Activated CD4-positive, alpha-beta memory T cell treated with anti-CD3 and anti-CD28 coated beads, Interleukin-2, amount 10 ng/mL, durations not matched to agents 7 days and 5 days (primary cell): Measurements from ENCODE around the gene GLG1. TPM values are rescaled to one million over a fixed set of nuclear protein-coding genes. Genes with fewer than 3 reads are reported as not detected.
"Not testable (repeated sequence)": the region's sequence is repeated elsewhere in the genome, so short reads cannot be mapped to it uniquely, and the experiment has no call there.

ENCODE experiments used
- CTCF ChIA-PET: fragments of 350-600 bp; sonication (Branson Sonifier 250); formaldehyde crosslinking; loops from one replicate; lab custom pipeline; 2021; ENCODE audit warnings: antibody characterized with exemption, inconsistent platforms; lab: Charles Lee
- POLR2A ChIA-PET: fragments of 350-600 bp; sonication (Branson Sonifier 250); formaldehyde crosslinking; loops from one replicate; lab custom pipeline; 2021; ENCODE audit warnings: antibody characterized with exemption; lab: Charles Lee
- DNase-seq: peaks from one replicate; pipeline ENCODE4 v3.0.0-alpha.2; 2020
- H3K27ac Mint-ChIP-seq: one replicate; pipeline ENCODE4 v1.8.0; 2021; ENCODE audit warnings: mild to moderate bottlenecking, mixed read lengths
- H3K27me3 Mint-ChIP-seq: one replicate; pipeline ENCODE4 v1.8.0; 2021; ENCODE audit warnings: mixed read lengths
- H3K36me3 Mint-ChIP-seq: one replicate; pipeline ENCODE4 v1.8.0; 2021; ENCODE audit warnings: low read depth, mixed read lengths
- H3K4me1 Mint-ChIP-seq: one replicate; pipeline ENCODE4 v1.8.0; 2021; ENCODE audit warnings: mixed read lengths
- H3K4me3 Mint-ChIP-seq: one replicate; pipeline ENCODE4 v1.8.0; 2021; ENCODE audit warnings: mild to moderate bottlenecking, mixed read lengths
- H3K9me3 Mint-ChIP-seq: one replicate; pipeline ENCODE4 v1.8.0; 2021; ENCODE audit warnings: mixed read lengths
- total RNA-seq, 2 experiments: library from RNA; stranded (reverse); gene quantifications; one replicate each; pipeline ENCODE4 v1.2.3, GENCODE V29; 2021

The GLG1 gene
- total RNA-seq, 2 experiments from 2014 or later: 130 to 132 TPM

DNA sequence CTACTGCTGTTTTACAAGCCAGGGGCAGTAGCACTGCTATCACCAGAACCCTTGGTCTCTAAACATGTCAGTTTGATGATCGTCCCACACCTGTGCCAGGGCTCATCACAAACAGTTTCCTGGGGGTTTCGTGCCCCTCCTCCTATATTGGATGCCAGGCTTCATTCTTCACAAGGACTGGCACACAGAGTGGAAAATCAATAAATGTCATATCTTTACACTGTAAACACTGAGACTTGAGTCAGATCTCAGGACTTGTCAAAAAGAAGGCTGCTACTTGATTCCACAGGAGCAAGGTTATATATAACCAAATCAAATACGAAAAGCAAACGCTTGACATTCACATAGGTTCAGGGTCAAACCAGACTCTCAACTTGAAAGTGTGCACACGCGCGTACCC, 146.4 kb downstream of the GLG1 start:
- Mint-ChIP-seq H3K36me3 (peaks cover 79% of the 10 kb centered on the region), H3K4me1 (no peaks in the 10 kb centered on the region), H3K9me3 (no peaks in the 10 kb centered on the region), H3K4me3 (no peak overlapping the region), H3K27me3 (no peaks in the 10 kb centered on the region), H3K27ac (no peak overlapping the region)
- POLR2A ChIA-PET: no interaction called here
- no peak for DNase-seq
- CTCF ChIA-PET: interaction anchor here (0.6 to 1.1 kb wide), 2 partner anchors 152 to 162 kb away, joined by 3 to 6 read pairs; no protein-coding TSS in a partner anchor

- no peak for DNase-seq
- Mint-ChIP-seq H3K27ac (no peak overlapping the region), H3K9me3 (no peaks in the 10 kb centered on the region), H3K27me3 (no peaks in the 10 kb centered on the region), H3K4me3 (no peak overlapping the region), H3K36me3 (peaks cover 65% of the 10 kb centered on the region), H3K4me1 (peaks cover 5% of the 10 kb centered on the region)
- POLR2A ChIA-PET: no interaction called here
- CTCF ChIA-PET: no interaction called here
These were observed 150.7 kb downstream of the GLG1 start for GRCh38 chr16:74456290-74456625.

DNA sequence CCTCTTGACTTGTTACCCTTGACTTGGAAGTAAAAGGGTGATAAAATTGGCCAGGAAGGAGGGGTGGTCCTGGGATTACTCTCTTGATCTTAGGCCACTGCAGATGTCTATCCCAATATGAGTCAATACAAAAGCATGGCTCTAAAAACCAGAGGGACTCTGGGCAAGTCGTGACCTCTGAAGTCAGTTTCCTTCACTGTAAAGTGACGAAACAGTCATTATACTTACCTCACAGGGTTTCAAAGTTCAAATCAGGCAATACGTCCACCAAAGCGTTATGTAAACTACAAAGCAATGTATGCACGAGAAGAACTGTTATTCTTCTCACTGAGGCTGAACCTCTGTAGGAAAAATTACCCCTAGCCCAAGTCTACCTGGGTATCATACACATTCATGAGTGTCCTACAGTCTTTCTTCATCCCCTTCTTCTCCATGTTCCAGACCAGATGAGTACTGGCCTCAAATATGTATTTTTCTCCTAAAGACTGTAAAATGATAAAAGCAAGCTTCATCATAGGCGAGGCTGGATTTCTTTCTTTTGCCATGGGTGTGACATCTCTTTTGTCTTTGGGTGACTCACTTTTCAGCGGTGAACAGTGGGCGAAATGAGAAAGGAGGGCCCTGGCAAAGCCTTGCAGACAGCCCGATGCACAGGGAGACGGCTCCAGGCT, 151.2 kb downstream of the GLG1 start:
- Mint-ChIP-seq H3K9me3 (no peaks in the 10 kb centered on the region), H3K27ac (no peak overlapping the region), H3K4me1 (peaks cover 5% of the 10 kb centered on the region), H3K27me3 (no peaks in the 10 kb centered on the region), H3K36me3 (peaks cover 70% of the 10 kb centered on the region), H3K4me3 (no peak overlapping the region)
- no peak for DNase-seq
- CTCF ChIA-PET: no interaction called here
- POLR2A ChIA-PET: no interaction called here

DNA sequence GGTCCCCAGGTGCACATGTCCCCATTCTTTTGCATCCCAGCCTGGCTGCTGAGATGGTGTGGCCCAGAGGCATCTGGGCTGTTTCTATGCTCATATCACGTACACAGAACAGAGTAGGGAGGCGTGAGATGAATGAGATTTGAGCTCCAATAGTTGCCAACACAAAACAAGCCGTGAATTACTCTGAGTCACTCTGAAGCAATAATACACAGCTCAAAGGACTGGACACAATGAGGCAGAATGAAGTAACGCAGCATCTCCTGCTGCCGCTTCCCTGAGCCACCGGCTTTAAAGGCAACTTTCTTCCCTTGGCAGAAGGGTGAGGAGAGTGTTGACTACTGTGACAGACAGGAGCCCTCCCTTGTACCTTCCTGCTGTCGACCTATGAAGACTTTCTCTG, 151.7 kb downstream of the GLG1 start:
- peaks cover 5% of the 10 kb centered on the region for H3K4me1 Mint-ChIP-seq
- H3K27ac Mint-ChIP-seq: no peak overlapping the region
- DNase-seq: no peak
- no peaks in the 10 kb centered on the region for H3K27me3 Mint-ChIP-seq
- POLR2A ChIA-PET: no interaction called here
- no peaks in the 10 kb centered on the region for H3K9me3 Mint-ChIP-seq
- CTCF ChIA-PET: no interaction called here
- peaks cover 66% of the 10 kb centered on the region for H3K36me3 Mint-ChIP-seq
- no peak overlapping the region for H3K4me3 Mint-ChIP-seq

- ChIA-PET CTCF (no interaction called here), POLR2A (no interaction called here)
- no peak overlapping the region for H3K27ac Mint-ChIP-seq
- H3K27me3 Mint-ChIP-seq: no peaks in the 10 kb centered on the region
- H3K36me3 Mint-ChIP-seq: peaks cover 65% of the 10 kb centered on the region
- H3K4me1 Mint-ChIP-seq: peaks cover 14% of the 10 kb centered on the region
- no peaks in the 10 kb centered on the region for H3K9me3 Mint-ChIP-seq
- no peak overlapping the region for H3K4me3 Mint-ChIP-seq
- DNase-seq: no peak
These were observed 154.8 kb downstream of the GLG1 start for GRCh38 chr16:74451951-74452758.

DNA sequence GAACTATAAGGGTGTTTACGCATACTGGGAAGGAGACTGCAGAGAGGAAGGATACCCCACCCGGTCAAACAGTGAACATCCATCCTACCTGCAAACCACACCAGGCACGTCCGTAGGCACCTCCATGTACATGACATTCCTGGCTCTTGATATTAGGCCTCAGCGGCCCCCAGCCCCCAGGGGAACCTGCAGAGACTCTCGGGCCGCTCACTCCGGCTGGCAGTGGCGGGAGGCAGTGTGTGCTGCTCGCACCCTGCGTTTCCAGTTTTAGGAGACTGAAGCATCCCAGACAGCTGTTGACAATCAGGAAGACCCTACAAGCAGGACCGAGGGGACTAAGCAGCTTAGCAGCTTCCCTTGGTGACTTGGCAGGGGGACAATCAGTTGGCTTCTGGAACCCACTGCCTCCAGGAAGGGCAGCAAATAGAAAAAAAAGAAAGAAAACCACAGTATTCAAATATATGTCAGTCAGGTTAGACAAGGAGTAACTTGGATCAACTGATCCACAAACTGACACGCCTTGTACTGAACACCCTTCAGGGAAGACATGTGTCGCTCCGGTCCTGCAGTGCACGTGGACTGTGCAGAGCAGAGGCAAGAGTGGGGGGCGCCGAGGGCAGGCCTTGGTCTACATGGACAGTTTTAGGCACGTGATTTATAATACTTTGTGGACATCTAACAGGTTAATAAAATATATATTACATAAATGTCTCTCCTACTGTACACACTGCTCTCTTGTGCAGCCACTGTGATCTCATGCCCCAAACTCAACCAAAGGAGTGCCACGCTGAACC, 155.8 kb downstream of the GLG1 start:
- ChIA-PET POLR2A (no interaction called here), CTCF (no interaction called here)
- no peaks in the 10 kb centered on the region for H3K27me3 Mint-ChIP-seq
- no peaks in the 10 kb centered on the region for H3K9me3 Mint-ChIP-seq
- no peak overlapping the region for H3K27ac Mint-ChIP-seq
- H3K4me3 Mint-ChIP-seq: no peak overlapping the region
- peaks cover 14% of the 10 kb centered on the region for H3K4me1 Mint-ChIP-seq
- peaks cover 64% of the 10 kb centered on the region for H3K36me3 Mint-ChIP-seq
- DNase-seq: no peak

DNA sequence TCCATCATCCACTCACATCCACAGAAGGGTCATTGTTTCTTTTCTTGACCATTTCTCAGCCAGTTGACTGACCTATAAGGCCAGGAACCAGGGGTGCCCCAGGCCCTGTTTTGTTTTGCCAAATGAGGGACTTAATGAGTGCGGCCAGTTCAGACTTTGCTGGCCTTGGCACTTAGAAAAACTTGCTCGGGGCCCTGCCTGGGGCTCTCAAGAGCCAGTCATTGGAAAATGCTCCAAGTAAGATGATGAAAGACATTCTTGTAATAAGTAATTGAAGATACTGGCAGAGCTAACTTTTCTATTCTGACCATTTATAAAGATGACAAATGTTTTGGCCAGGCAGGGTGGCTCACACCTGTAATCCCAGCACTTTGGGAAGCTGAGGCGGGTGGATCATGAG, 156.7 kb downstream of the GLG1 start:
- no peaks in the 10 kb centered on the region for H3K27me3 Mint-ChIP-seq
- CTCF ChIA-PET: no interaction called here
- POLR2A ChIA-PET: interaction anchor here (1.9 kb wide), 1 partner anchor 12 kb away, joined by 6 read pairs; no protein-coding TSS in a partner anchor
- no peak overlapping the region for H3K27ac Mint-ChIP-seq
- H3K9me3 Mint-ChIP-seq: no peaks in the 10 kb centered on the region
- H3K4me3 Mint-ChIP-seq: no peak overlapping the region
- peaks cover 14% of the 10 kb centered on the region for H3K4me1 Mint-ChIP-seq
- no peak for DNase-seq
- peaks cover 56% of the 10 kb centered on the region for H3K36me3 Mint-ChIP-seq

GRCh38 chr16:74449470-74449869, 157.4 kb downstream of the GLG1 start:
- no peaks in the 10 kb centered on the region for H3K9me3 Mint-ChIP-seq
- ChIA-PET CTCF (no interaction called here), POLR2A (interaction anchor here (1.9 kb wide), 1 partner anchor 11 kb away, joined by 6 read pairs; no protein-coding TSS in a partner anchor)
- H3K36me3 Mint-ChIP-seq: peaks cover 51% of the 10 kb centered on the region
- DNase-seq: no peak
- no peaks in the 10 kb centered on the region for H3K27me3 Mint-ChIP-seq
- no peak overlapping the region for H3K4me3 Mint-ChIP-seq
- H3K4me1 Mint-ChIP-seq: peaks cover 14% of the 10 kb centered on the region
- H3K27ac Mint-ChIP-seq: no peak overlapping the region

DNA sequence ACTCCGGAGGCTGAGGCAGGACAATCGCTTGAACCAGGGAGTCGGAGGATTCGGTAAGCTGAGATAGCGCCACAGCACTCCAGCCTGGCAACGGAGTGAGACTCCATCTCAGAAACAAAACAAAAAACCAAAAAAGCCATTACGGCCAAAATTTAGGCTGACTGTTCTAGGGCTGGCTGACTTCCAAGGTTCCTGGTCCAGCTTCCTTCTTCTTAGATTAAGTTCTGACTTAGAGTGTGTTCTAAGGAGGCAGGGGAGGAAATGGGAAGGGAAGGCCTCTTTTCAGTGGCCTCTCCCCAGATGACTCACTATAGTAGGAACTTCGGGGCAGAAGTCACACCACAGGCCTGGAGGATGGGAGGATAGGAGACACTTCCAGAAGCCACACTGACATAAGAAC, 157.9 kb downstream of the GLG1 start:
- Mint-ChIP-seq H3K27me3 (no peaks in the 10 kb centered on the region), H3K4me1 (peaks cover 14% of the 10 kb centered on the region), H3K9me3 (no peaks in the 10 kb centered on the region), H3K4me3 (no peak overlapping the region), H3K27ac (no peak overlapping the region), H3K36me3 (peaks cover 51% of the 10 kb centered on the region)
- ChIA-PET CTCF (no interaction called here), POLR2A (interaction anchor here (1.9 kb wide), 1 partner anchor 10 kb away, joined by 6 read pairs; no protein-coding TSS in a partner anchor)
- no peak for DNase-seq

- POLR2A ChIA-PET: interaction anchor here (0.6 kb wide), 1 partner anchor 144 kb away, joined by 3 read pairs; no protein-coding TSS in a partner anchor
- no peaks in the 10 kb centered on the region for H3K27me3 Mint-ChIP-seq
- peaks cover 17% of the 10 kb centered on the region for H3K4me1 Mint-ChIP-seq
- peaks cover 48% of the 10 kb centered on the region for H3K36me3 Mint-ChIP-seq
- no peak for DNase-seq
- H3K27ac Mint-ChIP-seq: no peak overlapping the region
- CTCF ChIA-PET: no interaction called here
- no peaks in the 10 kb centered on the region for H3K9me3 Mint-ChIP-seq
- no peak overlapping the region for H3K4me3 Mint-ChIP-seq
These were observed 159.3 kb downstream of the GLG1 start for GRCh38 chr16:74447578-74447977.

GRCh38 chr16:74446866-74447265, 160.0 kb downstream of the GLG1 start:
- H3K27me3 Mint-ChIP-seq: no peaks in the 10 kb centered on the region
- peaks cover 14% of the 10 kb centered on the region for H3K4me1 Mint-ChIP-seq
- H3K27ac Mint-ChIP-seq: no peak overlapping the region
- H3K36me3 Mint-ChIP-seq: peaks cover 42% of the 10 kb centered on the region
- CTCF ChIA-PET: no interaction called here
- DNase-seq: no peak
- no peaks in the 10 kb centered on the region for H3K9me3 Mint-ChIP-seq
- no peak overlapping the region for H3K4me3 Mint-ChIP-seq
- POLR2A ChIA-PET: no interaction called here

DNA sequence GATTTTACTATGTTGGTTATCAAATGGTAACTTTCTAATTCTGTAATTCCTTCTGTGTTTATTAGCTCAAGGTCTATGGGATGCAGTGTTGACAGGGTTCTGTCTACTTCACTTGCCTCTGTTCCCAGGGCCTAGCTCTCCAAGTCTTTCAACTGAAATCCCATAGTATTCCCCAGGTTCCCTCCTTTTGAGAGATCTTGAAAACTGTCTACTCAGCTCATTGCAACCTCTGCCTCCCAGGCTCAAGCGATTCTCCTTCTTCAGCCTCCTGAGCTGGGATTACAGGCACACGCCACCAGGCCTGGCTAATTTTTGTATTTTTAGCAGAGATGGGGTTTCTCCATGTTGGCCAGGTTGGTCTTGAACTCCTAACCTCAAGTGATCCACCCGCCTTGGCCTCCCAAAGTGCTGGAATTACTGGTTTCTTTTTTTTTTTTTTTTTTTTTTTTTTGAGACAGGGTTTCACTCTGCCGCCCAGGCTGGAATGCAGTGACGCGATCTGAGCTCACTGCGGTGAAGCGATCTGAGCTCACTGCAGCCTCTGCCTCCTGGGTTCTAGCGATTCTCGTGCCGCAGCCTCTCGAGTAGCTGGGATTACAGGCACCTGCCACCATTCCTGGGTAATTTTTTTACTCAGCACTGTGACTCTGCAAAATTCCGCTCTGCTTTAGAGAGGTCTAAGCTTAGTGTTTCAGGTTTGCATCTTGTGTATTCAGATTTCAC, 163.1 kb downstream of the GLG1 start:
- H3K9me3 Mint-ChIP-seq, H3K27ac Mint-ChIP-seq, H3K27me3 Mint-ChIP-seq, DNase-seq, POLR2A ChIA-PET, H3K4me3 Mint-ChIP-seq: not testable (repeated sequence)
- CTCF ChIA-PET: interaction anchor here (0.6 kb wide), 1 partner anchor 51 kb away, joined by 3 read pairs; no protein-coding TSS in a partner anchor
- H3K4me1 Mint-ChIP-seq: peaks cover 26% of the 10 kb centered on the region
- peaks cover 41% of the 10 kb centered on the region for H3K36me3 Mint-ChIP-seq
